Measurements from ENCODE around the gene CBX1. TPM values are rescaled to one million over a fixed set of nuclear protein-coding genes. Genes with fewer than 3 reads are reported as not detected.

The CBX1 gene
- total and polyA plus RNA-seq, 2 experiments from 2014 or later, result 38.3 to 102 TPM

DNA sequence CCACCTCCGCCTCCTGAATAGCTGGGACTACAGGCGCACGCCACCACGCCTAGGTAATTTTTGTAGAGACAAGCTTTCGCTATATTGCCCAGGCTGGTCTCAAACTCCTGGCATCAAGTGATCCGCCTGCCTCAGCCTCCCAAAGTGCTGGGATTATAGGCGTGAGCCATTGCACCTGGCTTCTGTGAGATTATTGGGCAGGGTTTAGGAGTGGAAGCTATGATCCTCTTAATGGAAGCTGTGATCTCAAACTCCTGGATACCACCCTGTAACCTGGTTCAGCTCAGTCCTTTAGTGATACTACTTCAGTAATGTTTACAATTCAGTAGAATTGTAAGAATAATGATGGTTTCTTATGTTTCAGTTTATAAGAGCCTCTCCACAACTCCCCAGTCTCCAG lies 39.0 kb downstream of the CBX1 start:
- Histone ChIP-seq H3K27me3 (no peaks in the 10 kb centered on the region), H3K36me3 (peaks cover 63% of the 10 kb centered on the region), H3K4me1 (ENCODE audit: low read depth) (no peaks in the 10 kb centered on the region), H3K4me3 (no peak overlapping the region), H3K27ac (no peak overlapping the region), H3K9me3 (ENCODE audit: low read depth) (no peaks in the 10 kb centered on the region)
- no peak for DNase-seq (ENCODE audit: low read depth in 1 of 2, low spot score in 1 of 2)
- TF ChIP-seq, protein P1, sequence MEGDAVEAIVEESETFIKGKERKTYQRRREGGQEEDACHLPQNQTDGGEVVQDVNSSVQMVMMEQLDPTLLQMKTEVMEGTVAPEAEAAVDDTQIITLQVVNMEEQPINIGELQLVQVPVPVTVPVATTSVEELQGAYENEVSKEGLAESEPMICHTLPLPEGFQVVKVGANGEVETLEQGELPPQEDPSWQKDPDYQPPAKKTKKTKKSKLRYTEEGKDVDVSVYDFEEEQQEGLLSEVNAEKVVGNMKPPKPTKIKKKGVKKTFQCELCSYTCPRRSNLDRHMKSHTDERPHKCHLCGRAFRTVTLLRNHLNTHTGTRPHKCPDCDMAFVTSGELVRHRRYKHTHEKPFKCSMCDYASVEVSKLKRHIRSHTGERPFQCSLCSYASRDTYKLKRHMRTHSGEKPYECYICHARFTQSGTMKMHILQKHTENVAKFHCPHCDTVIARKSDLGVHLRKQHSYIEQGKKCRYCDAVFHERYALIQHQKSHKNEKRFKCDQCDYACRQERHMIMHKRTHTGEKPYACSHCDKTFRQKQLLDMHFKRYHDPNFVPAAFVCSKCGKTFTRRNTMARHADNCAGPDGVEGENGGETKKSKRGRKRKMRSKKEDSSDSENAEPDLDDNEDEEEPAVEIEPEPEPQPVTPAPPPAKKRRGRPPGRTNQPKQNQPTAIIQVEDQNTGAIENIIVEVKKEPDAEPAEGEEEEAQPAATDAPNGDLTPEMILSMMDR (IDR thresholded peaks at IDR 0.05; ENCODE audit: low read depth, low read length), result no peak

DNA sequence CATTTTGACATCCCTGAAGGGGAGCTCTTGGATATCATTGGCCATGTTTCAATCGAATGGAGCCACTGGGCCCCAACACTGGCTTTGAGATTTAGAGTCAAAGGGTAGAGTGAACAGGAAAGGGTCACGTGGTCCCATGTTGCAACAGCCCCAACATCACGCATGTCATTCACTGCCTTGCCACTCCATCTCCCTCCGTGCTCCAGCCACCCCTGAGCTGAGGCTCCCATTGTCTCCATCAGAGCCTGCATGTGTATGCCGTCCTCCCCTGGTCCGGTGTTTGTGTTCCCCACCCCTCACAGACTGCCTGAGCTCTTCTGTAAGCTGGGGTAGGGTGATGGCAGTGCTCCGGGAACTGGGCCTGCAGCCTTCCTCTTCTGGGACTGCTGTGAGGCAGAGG lies 41.0 kb downstream of the CBX1 start:
- Histone ChIP-seq H3K4me1 (ENCODE audit: low read depth) (no peaks in the 10 kb centered on the region), H3K4me3 (no peak overlapping the region), H3K36me3 (peaks cover 63% of the 10 kb centered on the region), H3K27me3 (no peaks in the 10 kb centered on the region), H3K27ac (no peak overlapping the region), H3K9me3 (ENCODE audit: low read depth) (no peaks in the 10 kb centered on the region)
- DNase-seq (ENCODE audit: low read depth in 1 of 2, low spot score in 1 of 2), result no peak
- TF ChIP-seq, protein P1 (IDR thresholded peaks at IDR 0.05; ENCODE audit: low read depth, low read length), result no peak

DNA sequence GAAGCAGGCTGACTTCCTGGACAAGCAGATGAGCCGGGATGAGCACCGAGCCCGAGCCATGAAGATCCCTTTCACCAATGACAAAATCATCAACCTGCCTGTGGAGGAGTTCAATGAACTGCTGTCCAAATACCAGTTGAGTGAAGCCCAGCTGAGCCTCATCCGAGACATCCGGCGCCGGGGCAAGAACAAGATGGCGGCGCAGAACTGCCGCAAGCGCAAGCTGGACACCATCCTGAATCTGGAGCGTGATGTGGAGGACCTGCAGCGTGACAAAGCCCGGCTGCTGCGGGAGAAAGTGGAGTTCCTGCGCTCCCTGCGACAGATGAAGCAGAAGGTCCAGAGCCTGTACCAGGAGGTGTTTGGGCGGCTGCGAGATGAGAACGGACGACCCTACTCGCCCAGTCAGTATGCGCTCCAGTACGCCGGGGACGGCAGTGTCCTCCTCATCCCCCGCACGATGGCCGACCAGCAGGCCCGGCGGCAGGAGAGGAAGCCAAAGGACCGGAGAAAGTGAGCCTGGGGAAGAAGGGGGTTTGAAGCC lies 42.1 kb downstream of the CBX1 start:
- Histone ChIP-seq H3K27me3 (no peaks in the 10 kb centered on the region), H3K4me3 (no peak overlapping the region), H3K9me3 (ENCODE audit: low read depth) (no peaks in the 10 kb centered on the region), H3K4me1 (ENCODE audit: low read depth) (peaks cover 7% of the 10 kb centered on the region), H3K27ac (no peak overlapping the region), H3K36me3 (peaks cover 63% of the 10 kb centered on the region)
- no peak for DNase-seq (ENCODE audit: low read depth in 1 of 2, low spot score in 1 of 2)
- TF ChIP-seq, protein P1 (IDR thresholded peaks at IDR 0.05; ENCODE audit: low read depth, low read length), result no peak

DNA sequence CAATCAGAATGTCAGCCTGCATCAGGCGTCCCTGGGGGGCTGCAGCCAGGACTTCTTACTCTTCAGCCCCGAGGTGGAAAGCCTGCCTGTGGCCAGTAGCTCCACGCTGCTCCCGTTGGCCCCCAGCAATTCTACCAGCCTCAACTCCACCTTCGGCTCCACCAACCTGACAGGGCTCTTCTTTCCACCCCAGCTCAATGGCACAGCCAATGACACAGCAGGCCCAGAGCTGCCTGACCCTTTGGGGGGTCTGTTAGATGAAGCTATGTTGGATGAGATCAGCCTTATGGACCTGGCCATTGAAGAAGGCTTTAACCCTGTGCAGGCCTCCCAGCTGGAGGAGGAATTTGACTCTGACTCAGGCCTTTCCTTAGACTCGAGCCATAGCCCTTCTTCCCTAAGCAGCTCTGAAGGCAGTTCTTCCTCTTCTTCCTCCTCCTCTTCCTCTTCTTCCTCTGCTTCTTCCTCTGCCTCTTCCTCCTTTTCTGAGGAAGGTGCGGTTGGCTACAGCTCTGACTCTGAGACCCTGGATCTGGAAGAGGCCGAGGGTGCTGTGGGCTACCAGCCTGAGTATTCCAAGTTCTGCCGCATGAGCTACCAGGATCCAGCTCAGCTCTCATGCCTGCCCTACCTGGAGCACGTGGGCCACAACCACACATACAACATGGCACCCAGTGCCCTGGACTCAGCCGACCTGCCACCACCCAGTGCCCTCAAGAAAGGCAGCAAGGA lies 42.7 kb downstream of the CBX1 start:
- no peak overlapping the region for H3K4me3 ChIP-seq
- no peak for DNase-seq (ENCODE audit: low read depth in 1 of 2, low spot score in 1 of 2)
- peaks cover 13% of the 10 kb centered on the region for H3K4me1 ChIP-seq (ENCODE audit: low read depth)
- H3K36me3 ChIP-seq, result peaks cover 61% of the 10 kb centered on the region
- TF ChIP-seq, protein P1 (IDR thresholded peaks at IDR 0.05; ENCODE audit: low read depth, low read length), result no peak
- H3K27me3 ChIP-seq, result no peaks in the 10 kb centered on the region
- no peak overlapping the region for H3K27ac ChIP-seq
- no peaks in the 10 kb centered on the region for H3K9me3 ChIP-seq (ENCODE audit: low read depth)

DNA sequence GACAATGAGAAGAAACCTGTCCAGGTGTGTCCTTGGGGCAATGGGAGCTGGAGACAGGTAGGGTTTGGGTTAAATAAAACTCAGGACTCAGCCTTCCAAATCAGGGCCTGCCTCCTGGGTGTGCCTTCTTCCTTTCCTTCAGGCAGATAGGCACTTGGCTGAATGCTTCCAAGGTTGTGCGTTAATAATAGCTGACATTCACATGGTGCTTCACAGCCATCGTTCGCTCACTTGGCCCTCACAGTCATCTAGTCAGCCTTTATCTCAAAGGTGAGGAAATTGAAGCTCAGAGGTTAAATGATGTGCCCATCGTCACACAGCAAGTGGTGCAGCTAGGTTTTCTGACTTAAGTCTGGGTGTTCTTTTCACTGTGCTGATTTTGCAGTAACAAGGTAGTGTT lies 43.7 kb downstream of the CBX1 start:
- no peak for DNase-seq (ENCODE audit: low read depth in 1 of 2, low spot score in 1 of 2)
- no peaks in the 10 kb centered on the region for H3K27me3 ChIP-seq
- no peak overlapping the region for H3K27ac ChIP-seq
- H3K9me3 ChIP-seq (ENCODE audit: low read depth), result no peaks in the 10 kb centered on the region
- H3K4me1 ChIP-seq (ENCODE audit: low read depth), result peaks cover 22% of the 10 kb centered on the region
- no peak overlapping the region for H3K4me3 ChIP-seq
- TF ChIP-seq, protein P1 (IDR thresholded peaks at IDR 0.05; ENCODE audit: low read depth, low read length), result no peak
- peaks cover 56% of the 10 kb centered on the region for H3K36me3 ChIP-seq

Measured in cardiac muscle cell (in vitro differentiated cells and primary cell).